Measurements from ENCODE around the gene RTN1. TPM values are rescaled to one million over a fixed set of nuclear protein-coding genes. Genes with fewer than 3 reads are reported as not detected.
"Not testable (repeated sequence)": the region's sequence is repeated elsewhere in the genome, so short reads cannot be mapped to it uniquely, and the experiment has no call there.

RTN1 gene
- polyA plus RNA-seq, 1 donor from 2014 or later, result 1,138 TPM

DNA sequence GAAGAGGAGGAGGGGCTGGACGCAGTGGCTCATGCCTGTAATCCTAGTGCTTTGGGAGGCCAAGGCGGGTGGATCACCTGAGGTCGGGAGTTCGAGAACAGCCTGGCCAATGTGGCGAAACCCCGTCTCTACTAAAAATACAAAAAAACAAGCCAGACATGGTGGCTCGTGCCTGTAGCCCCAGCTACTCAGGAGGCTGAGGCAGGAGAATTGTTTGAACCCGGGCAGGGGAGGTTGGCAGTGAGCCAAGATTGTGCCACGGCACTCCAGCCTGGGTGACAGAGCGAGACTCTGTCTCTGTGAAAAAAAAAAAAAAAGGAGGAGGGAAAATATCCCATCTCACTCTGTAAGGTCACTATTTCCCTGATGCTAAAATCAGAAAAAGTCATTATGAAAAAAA lies 216.4 kb downstream of the RTN1 start:
- H3K4me2 ChIP-seq (ENCODE audit: low read length); H3K79me2 ChIP-seq (replicated peaks; ENCODE audit: insufficient read depth, low read length); H2AFZ ChIP-seq (ENCODE audit: low read depth, low read length); H3K27ac ChIP-seq (ENCODE audit: low read length); H3K27me3 ChIP-seq (ENCODE audit: insufficient read depth, low read depth, low read length); H3K9me2 ChIP-seq (ENCODE audit: insufficient read depth, low read length); H3K9ac ChIP-seq (ENCODE audit: low read length); H3K36me3 ChIP-seq (ENCODE audit: insufficient read depth, low read length); H3F3A ChIP-seq (ENCODE audit: insufficient read depth, low read length, poor library complexity, severe bottlenecking); H4K20me1 ChIP-seq (ENCODE audit: insufficient read depth); H3K9me3 ChIP-seq (ENCODE audit: low read length); H3K4me3 ChIP-seq (ENCODE audit: low read length): not testable (repeated sequence)

DNA sequence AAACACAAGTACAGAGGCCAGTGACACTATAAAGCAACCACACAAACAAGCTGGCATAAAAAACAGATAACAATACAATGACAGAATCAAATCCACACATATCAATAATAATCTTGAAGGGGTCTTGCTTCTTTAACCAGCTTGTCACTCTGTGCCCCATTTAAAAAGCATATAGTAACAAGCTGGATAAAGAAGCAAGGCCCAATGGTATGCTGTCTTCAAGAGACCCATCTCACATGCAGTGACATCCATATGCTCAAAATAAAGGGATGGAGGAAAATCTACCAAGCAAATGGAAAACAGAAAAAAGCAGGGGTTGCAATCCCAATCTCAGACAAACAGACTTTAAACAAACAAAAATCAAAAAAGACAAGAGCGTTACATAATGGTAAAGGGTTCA lies 223.7 kb downstream of the RTN1 start:
- H3K27ac ChIP-seq (ENCODE audit: low read length); H3K4me3 ChIP-seq (ENCODE audit: low read length); H3K9me2 ChIP-seq (ENCODE audit: insufficient read depth, low read length); H3F3A ChIP-seq (ENCODE audit: insufficient read depth, low read length, poor library complexity, severe bottlenecking); H3K27me3 ChIP-seq (ENCODE audit: insufficient read depth, low read depth, low read length); H4K20me1 ChIP-seq (ENCODE audit: insufficient read depth); H3K4me2 ChIP-seq (ENCODE audit: low read length); H3K9ac ChIP-seq (ENCODE audit: low read length); H3K36me3 ChIP-seq (ENCODE audit: insufficient read depth, low read length); H3K79me2 ChIP-seq (replicated peaks; ENCODE audit: insufficient read depth, low read length); H2AFZ ChIP-seq (ENCODE audit: low read depth, low read length): not testable (repeated sequence)
- peaks cover 12% of the 10 kb centered on the region for H3K9me3 ChIP-seq (ENCODE audit: low read length)

DNA sequence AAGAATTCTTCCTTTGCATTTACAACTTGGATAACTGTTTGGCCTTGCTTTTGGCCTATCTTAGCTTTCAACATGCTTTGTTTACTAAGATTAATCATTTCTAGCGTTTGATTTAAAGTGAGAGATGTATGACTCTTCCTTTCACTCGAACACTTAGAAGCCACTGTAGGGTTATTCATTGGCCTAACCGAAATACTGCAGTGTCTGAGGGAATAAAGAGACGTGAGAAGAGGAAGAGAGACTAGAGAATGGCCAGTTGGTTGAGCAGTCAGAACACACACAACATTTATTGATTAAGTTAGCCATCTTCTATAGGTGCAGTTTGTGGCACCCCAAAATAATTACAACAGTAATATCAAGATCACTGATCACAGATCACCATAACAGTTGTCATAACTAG lies 231.7 kb downstream of the RTN1 start:
- Histone ChIP-seq H3K27ac (ENCODE audit: low read length) (no peak overlapping the region), H3K79me2 (replicated peaks; ENCODE audit: insufficient read depth, low read length) (no peaks in the 10 kb centered on the region), H3K9me2 (ENCODE audit: insufficient read depth, low read length) (no peaks in the 10 kb centered on the region), H2AFZ (ENCODE audit: low read depth, low read length) (no peak overlapping the region), H4K20me1 (ENCODE audit: insufficient read depth) (no peaks in the 10 kb centered on the region), H3K9me3 (ENCODE audit: low read length) (no peaks in the 10 kb centered on the region), H3K4me2 (ENCODE audit: low read length) (no peak overlapping the region), H3F3A (ENCODE audit: insufficient read depth, low read length, poor library complexity, severe bottlenecking) (no peaks in the 10 kb centered on the region), H3K9ac (ENCODE audit: low read length) (no peak overlapping the region), H3K36me3 (ENCODE audit: insufficient read depth, low read length) (no peaks in the 10 kb centered on the region), H3K27me3 (ENCODE audit: insufficient read depth, low read depth, low read length) (no peaks in the 10 kb centered on the region), H3K4me3 (ENCODE audit: low read length) (no peak overlapping the region)
- no peak for TF ChIP-seq EZH2 (IDR thresholded peaks at IDR 0.05; ENCODE audit: borderline replicate concordance, insufficient read depth, low read length, poor library complexity, severe bottlenecking)
- TF ChIP-seq POLR2AphosphoS5 (IDR thresholded peaks at IDR 0.05), result no peak
- TF ChIP-seq, protein P1, sequence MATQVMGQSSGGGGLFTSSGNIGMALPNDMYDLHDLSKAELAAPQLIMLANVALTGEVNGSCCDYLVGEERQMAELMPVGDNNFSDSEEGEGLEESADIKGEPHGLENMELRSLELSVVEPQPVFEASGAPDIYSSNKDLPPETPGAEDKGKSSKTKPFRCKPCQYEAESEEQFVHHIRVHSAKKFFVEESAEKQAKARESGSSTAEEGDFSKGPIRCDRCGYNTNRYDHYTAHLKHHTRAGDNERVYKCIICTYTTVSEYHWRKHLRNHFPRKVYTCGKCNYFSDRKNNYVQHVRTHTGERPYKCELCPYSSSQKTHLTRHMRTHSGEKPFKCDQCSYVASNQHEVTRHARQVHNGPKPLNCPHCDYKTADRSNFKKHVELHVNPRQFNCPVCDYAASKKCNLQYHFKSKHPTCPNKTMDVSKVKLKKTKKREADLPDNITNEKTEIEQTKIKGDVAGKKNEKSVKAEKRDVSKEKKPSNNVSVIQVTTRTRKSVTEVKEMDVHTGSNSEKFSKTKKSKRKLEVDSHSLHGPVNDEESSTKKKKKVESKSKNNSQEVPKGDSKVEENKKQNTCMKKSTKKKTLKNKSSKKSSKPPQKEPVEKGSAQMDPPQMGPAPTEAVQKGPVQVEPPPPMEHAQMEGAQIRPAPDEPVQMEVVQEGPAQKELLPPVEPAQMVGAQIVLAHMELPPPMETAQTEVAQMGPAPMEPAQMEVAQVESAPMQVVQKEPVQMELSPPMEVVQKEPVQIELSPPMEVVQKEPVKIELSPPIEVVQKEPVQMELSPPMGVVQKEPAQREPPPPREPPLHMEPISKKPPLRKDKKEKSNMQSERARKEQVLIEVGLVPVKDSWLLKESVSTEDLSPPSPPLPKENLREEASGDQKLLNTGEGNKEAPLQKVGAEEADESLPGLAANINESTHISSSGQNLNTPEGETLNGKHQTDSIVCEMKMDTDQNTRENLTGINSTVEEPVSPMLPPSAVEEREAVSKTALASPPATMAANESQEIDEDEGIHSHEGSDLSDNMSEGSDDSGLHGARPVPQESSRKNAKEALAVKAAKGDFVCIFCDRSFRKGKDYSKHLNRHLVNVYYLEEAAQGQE (IDR thresholded peaks at IDR 0.05; ENCODE audit: borderline replicate concordance), result no peak
- no peak for TF ChIP-seq SMC3 (conservative IDR thresholded peaks at IDR 0.05; ENCODE audit: poor library complexity)
- no peak for TF ChIP-seq EP300 (conservative IDR thresholded peaks at IDR 0.05; ENCODE audit: poor library complexity, severe bottlenecking)
- no peak for TF ChIP-seq RAD21 (conservative IDR thresholded peaks at IDR 0.05)
- TF ChIP-seq MXI1 (conservative IDR thresholded peaks at IDR 0.05; ENCODE audit: poor library complexity, severe bottlenecking), result no peak

DNA sequence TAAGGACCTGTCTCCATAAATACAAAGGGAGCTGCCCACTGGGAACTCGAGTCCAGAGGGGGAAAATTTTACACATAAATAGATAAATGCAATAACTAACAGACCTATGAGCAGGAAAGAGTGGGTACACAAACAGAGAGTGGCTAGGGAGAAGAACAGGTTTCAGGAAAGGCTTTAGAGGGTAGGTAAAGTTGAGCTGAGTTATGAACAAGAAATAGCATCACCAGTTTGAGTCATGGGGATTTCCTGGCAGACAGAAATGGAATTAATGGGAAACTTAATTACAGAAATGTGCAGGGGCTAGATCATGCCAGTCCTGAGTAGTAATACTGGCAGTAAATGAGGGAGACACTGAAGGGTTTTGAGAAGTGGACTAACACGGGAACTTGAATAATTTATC lies 236.0 kb downstream of the RTN1 start:
- H2AFZ ChIP-seq (ENCODE audit: low read depth, low read length), result no peak overlapping the region
- no peak overlapping the region for H3K4me3 ChIP-seq (ENCODE audit: low read length)
- H3K9me3 ChIP-seq (ENCODE audit: low read length), result no peaks in the 10 kb centered on the region
- no peaks in the 10 kb centered on the region for H3K36me3 ChIP-seq (ENCODE audit: insufficient read depth, low read length)
- no peak overlapping the region for H3K9ac ChIP-seq (ENCODE audit: low read length)
- H3K27me3 ChIP-seq (ENCODE audit: insufficient read depth, low read depth, low read length), result no peaks in the 10 kb centered on the region
- H3K4me2 ChIP-seq (ENCODE audit: low read length), result no peak overlapping the region
- no peaks in the 10 kb centered on the region for H3F3A ChIP-seq (ENCODE audit: insufficient read depth, low read length, poor library complexity, severe bottlenecking)
- no peaks in the 10 kb centered on the region for H4K20me1 ChIP-seq (ENCODE audit: insufficient read depth)
- H3K79me2 ChIP-seq (replicated peaks; ENCODE audit: insufficient read depth, low read length), result peaks cover 17% of the 10 kb centered on the region
- H3K9me2 ChIP-seq (ENCODE audit: insufficient read depth, low read length), result no peaks in the 10 kb centered on the region
- H3K27ac ChIP-seq (ENCODE audit: low read length), result no peak overlapping the region
- TF ChIP-seq TAF1 (IDR thresholded peaks at IDR 0.05; ENCODE audit: low read depth) (no peak), POLR2AphosphoS5 (IDR thresholded peaks at IDR 0.05) (no peak), SMC3 (conservative IDR thresholded peaks at IDR 0.05; ENCODE audit: poor library complexity) (no peak), RAD21 (conservative IDR thresholded peaks at IDR 0.05) (no peak), EP300 (conservative IDR thresholded peaks at IDR 0.05; ENCODE audit: poor library complexity, severe bottlenecking) (no peak), EZH2 (IDR thresholded peaks at IDR 0.05; ENCODE audit: borderline replicate concordance, insufficient read depth, low read length, poor library complexity, severe bottlenecking) (no peak), MXI1 (conservative IDR thresholded peaks at IDR 0.05; ENCODE audit: poor library complexity, severe bottlenecking) (no peak)
- TF ChIP-seq, protein P2, sequence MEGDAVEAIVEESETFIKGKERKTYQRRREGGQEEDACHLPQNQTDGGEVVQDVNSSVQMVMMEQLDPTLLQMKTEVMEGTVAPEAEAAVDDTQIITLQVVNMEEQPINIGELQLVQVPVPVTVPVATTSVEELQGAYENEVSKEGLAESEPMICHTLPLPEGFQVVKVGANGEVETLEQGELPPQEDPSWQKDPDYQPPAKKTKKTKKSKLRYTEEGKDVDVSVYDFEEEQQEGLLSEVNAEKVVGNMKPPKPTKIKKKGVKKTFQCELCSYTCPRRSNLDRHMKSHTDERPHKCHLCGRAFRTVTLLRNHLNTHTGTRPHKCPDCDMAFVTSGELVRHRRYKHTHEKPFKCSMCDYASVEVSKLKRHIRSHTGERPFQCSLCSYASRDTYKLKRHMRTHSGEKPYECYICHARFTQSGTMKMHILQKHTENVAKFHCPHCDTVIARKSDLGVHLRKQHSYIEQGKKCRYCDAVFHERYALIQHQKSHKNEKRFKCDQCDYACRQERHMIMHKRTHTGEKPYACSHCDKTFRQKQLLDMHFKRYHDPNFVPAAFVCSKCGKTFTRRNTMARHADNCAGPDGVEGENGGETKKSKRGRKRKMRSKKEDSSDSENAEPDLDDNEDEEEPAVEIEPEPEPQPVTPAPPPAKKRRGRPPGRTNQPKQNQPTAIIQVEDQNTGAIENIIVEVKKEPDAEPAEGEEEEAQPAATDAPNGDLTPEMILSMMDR (IDR thresholded peaks at IDR 0.05; ENCODE audit: poor library complexity, severe bottlenecking), result no peak
- TF ChIP-seq, protein P1 (IDR thresholded peaks at IDR 0.05; ENCODE audit: borderline replicate concordance), result no peak

Data from neural cell (in vitro differentiated cells).